Anterior cingulate cortex (tissue), 58 donors: ENCODE results near the gene TTC14.

Experiments
- DNase-seq, 58 donors: peaks; one replicate each; lab custom pipeline; 2025; lab: John Stamatoyannopoulos, UW

TTC14 gene

GRCh38 chr3:180626844-180627243 lies 24.9 kb downstream of the TTC14 start:
- no peak for DNase-seq

- no peak for DNase-seq
Observed at GRCh38 chr3:180630371-180630770, 28.4 kb downstream of the TTC14 start.

GRCh38 chr3:180631317-180631716 lies 29.4 kb downstream of the TTC14 start:
- no peak for DNase-seq

GRCh38 chr3:180633722-180634121 lies 31.8 kb downstream of the TTC14 start:
- DNase-seq: no peak

- no peak for DNase-seq
Observed at GRCh38 chr3:180640987-180641386, 39.0 kb downstream of the TTC14 start.

- DNase-seq: no peak
Observed at GRCh38 chr3:180646187-180646790, 44.3 kb downstream of the TTC14 start.

GRCh38 chr3:180656406-180656805 lies 54.4 kb downstream of the TTC14 start:
- no peak for DNase-seq

- no peak for DNase-seq
Observed at GRCh38 chr3:180657094-180657493, 55.1 kb downstream of the TTC14 start.
